AG04450 (cell line): ENCODE measurements around the gene POU2AF1. TPM values are rescaled to one million over a fixed set of nuclear protein-coding genes. Genes with fewer than 3 reads are reported as not detected.
"Not testable (repeated sequence)": the region's sequence is repeated elsewhere in the genome, so short reads cannot be mapped to it uniquely, and the experiment has no call there.

Experiments
- CTCF ChIA-PET: fragments of 300-600, 350-600 bp; formaldehyde crosslinking; extraction: SDS; loops from one replicate; lab custom pipeline; 2022; ENCODE audit warnings: antibody characterized with exemption, inconsistent platforms; lab: Charles Lee
- POLR2A ChIA-PET: fragments of 350-600 bp; formaldehyde crosslinking; extraction: SDS; loops from one replicate; lab custom pipeline; 2021; ENCODE audit warnings: antibody characterized with exemption, inconsistent platforms; lab: Yijun Ruan, JAX
- DNase-seq: peaks from one replicate; pipeline ENCODE4 v3.0.0-alpha.2; 2011; ENCODE audit warnings: low read depth, low spot score
- H3K27ac ChIP-seq: one replicate; pipeline ENCODE4 v1.5.1; 2012; ENCODE audit warnings: low read depth, low read length, control low read depth
- H3K27me3 ChIP-seq: one replicate; pipeline ENCODE4 v1.6.0; 2012; ENCODE audit warnings: low read length; ENCODE audit not compliant: control insufficient read depth, insufficient read depth
- H3K4me3 ChIP-seq: 2 replicates; pipeline ENCODE4 v1.5.1; 2011; ENCODE audit warnings: mild to moderate bottlenecking, low read depth, low read length, control low read depth
- H3K9me3 ChIP-seq: 2 replicates; pipeline ENCODE4 v1.5.1; 2012; ENCODE audit warnings: low read length; ENCODE audit not compliant: control insufficient read depth, insufficient read depth
- polyA plus RNA-seq: library from polyadenylated mRNA; depleted of rRNA; stranded (reverse); fragments of >200 nt; gene quantifications from 2 replicates; pipeline ENCODE4 v1.2.3, GENCODE V29; 2011
- TF ChIP-seq, protein P1 (sequence below): IDR thresholded peaks from 2 replicates; pipeline ENCODE4 v1.5.1; 2011; ENCODE audit warnings: low read depth, low read length, control low read depth, inconsistent platforms

The POU2AF1 gene
- polyA plus RNA-seq, 1 experiment: not detected

DNA sequence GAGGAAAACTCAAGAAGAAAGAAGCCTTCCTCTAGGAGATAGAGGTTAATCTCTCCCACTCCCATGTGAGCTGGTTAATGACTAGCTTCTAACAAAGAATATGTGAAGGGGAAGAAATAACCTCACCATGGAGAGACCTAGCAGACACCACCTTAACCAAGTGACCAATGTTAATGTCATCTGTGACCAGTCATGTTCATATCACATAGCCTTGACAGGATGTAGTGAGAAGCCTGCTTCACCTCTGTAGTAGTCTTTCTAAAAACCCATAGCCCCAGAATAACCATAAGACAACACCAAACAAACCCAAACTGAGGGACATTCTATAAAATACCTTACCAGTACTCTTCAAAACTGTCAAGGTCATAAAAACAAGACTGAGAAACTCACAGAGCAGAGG is 21.5 kb upstream of the POU2AF1 start:
- H3K27me3 ChIP-seq: peaks cover 13% of the 10 kb centered on the region
- H3K4me3 ChIP-seq: no peak overlapping the region
- DNase-seq: no peak
- CTCF ChIA-PET: no interaction called here
- POLR2A ChIA-PET: no interaction called here
- H3K9me3 ChIP-seq: no peaks in the 10 kb centered on the region
- no peak overlapping the region for H3K27ac ChIP-seq
- TF ChIP-seq, protein P1, sequence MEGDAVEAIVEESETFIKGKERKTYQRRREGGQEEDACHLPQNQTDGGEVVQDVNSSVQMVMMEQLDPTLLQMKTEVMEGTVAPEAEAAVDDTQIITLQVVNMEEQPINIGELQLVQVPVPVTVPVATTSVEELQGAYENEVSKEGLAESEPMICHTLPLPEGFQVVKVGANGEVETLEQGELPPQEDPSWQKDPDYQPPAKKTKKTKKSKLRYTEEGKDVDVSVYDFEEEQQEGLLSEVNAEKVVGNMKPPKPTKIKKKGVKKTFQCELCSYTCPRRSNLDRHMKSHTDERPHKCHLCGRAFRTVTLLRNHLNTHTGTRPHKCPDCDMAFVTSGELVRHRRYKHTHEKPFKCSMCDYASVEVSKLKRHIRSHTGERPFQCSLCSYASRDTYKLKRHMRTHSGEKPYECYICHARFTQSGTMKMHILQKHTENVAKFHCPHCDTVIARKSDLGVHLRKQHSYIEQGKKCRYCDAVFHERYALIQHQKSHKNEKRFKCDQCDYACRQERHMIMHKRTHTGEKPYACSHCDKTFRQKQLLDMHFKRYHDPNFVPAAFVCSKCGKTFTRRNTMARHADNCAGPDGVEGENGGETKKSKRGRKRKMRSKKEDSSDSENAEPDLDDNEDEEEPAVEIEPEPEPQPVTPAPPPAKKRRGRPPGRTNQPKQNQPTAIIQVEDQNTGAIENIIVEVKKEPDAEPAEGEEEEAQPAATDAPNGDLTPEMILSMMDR: no peak

DNA sequence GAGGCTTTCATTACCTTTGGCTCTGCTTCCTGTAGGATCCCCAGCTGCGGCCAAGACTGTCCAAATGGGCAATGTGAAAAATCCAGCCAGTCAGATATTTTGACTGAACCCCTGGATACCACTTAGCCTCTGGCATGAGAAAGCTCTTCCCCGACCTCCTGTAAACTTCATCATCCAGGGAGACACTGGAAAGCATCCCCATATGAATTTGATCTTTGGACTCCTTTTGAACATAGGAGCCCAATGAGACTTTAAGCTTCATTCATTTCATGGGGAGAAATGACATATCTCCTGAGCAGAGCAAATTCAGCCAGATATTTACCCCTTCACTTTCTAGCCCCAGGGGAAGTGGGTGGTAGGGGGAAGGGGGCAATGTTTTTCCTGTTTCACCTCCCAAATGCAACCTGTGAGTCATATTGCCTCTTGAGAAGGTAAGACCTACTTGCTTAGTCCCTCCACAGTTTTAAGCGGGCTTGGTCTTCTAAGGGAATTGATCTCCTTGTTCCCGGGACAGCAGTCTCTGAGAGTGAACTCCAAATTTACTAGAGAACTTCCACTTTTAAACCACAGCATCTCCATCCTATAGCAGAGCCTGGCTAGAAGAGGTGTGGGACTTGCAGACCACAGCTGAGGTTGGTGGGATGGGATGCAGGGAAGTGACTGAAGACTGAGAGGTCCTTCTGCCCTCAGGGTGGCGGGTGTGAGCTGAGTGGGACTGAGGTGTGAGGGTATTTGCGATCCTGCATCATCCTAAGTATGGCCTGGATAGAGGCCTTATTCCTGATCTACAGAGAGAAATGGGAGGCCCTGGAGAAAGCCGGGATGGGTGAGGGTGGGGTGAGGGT is 20.3 kb upstream of the POU2AF1 start:
- no peak for DNase-seq
- H3K4me3 ChIP-seq: no peak overlapping the region
- no peak overlapping the region for H3K27ac ChIP-seq
- CTCF ChIA-PET: interaction anchor here (1.0 kb wide), 1 partner anchor 24 kb away, joined by 3 read pairs; no protein-coding TSS in a partner anchor
- POLR2A ChIA-PET: no interaction called here
- TF ChIP-seq, protein P1: no peak
- H3K27me3 ChIP-seq: peaks cover 13% of the 10 kb centered on the region
- H3K9me3 ChIP-seq: no peaks in the 10 kb centered on the region; the same call in 1 of the 2 replicates

DNA sequence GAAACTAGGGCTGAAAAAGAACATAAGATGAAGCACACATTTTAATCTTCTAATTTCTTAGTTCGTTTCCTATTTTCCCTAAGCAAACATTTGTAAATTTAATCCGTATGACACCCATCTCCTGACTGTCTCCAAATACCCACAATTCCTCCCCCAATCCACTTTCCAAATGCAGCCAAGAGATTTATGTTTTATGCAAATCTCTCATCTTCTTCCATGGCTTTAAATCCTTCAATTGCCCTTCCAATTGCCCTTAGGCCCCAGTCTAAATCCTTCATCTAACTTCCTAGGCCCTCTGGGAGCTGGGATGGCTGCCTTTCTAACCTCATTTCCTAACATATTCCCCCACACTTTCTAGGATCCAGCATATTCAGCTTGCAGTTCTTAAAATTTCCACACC is 18.0 kb upstream of the POU2AF1 start:
- H3K4me3 ChIP-seq: no peak overlapping the region
- TF ChIP-seq, protein P1: no peak
- peaks cover 12% of the 10 kb centered on the region for H3K27me3 ChIP-seq
- DNase-seq: no peak
- CTCF ChIA-PET: no interaction called here
- H3K9me3 ChIP-seq: no peaks in the 10 kb centered on the region; the same call in 1 of the 2 replicates
- H3K27ac ChIP-seq: no peak overlapping the region
- POLR2A ChIA-PET: no interaction called here

DNA sequence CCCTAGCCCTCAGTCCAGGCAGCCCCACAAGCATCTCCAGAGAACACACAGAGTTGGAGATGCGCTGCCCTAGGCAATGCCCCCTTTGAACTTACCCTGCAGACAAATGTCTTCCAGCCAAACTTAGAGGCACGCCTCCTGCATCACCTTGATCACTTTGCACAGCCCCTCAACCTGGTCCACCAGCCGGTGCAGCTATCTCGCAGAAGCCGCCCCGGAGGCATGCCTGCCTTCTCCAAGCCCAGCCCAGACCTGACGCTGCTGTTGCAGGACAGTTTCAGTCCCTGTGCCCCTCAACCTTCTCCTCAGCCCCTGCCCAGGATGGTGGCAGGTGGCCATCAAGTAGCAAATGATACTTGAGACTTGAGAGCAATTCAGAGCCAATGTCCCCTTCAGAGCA is 16.7 kb upstream of the POU2AF1 start:
- no peaks in the 10 kb centered on the region; the same call in 1 of the 2 replicates for H3K9me3 ChIP-seq
- TF ChIP-seq, protein P1: no peak
- DNase-seq: no peak
- H3K27ac ChIP-seq: no peak overlapping the region
- H3K27me3 ChIP-seq: peaks cover 12% of the 10 kb centered on the region
- ChIA-PET POLR2A (no interaction called here), CTCF (no interaction called here)
- no peak overlapping the region for H3K4me3 ChIP-seq

DNA sequence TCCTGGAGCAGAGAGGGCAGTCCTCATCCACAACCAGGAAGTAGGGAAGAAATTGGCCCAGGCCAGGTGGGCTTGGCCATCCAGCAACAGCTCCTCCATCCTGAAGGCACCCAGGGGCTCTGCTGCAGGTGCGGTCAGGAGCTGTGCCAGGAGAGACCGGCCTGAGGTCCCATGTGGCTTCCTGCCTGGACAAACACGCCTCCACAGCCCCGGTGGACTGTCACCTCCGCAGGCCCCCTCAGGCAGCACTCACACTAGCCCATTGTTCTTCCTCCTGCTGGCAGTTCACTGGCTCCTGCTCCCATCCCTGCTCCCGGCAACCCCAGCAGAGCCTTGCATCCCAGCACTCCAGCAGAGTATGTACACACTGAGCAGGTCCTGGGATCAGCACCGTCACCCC is 16.0 kb upstream of the POU2AF1 start:
- DNase-seq: no peak
- TF ChIP-seq, protein P1: no peak
- no peaks in the 10 kb centered on the region; the same call in 1 of the 2 replicates for H3K9me3 ChIP-seq
- no peak overlapping the region for H3K4me3 ChIP-seq
- no peak overlapping the region for H3K27ac ChIP-seq
- ChIA-PET CTCF (no interaction called here), POLR2A (no interaction called here)
- H3K27me3 ChIP-seq: peaks cover 10% of the 10 kb centered on the region

DNA sequence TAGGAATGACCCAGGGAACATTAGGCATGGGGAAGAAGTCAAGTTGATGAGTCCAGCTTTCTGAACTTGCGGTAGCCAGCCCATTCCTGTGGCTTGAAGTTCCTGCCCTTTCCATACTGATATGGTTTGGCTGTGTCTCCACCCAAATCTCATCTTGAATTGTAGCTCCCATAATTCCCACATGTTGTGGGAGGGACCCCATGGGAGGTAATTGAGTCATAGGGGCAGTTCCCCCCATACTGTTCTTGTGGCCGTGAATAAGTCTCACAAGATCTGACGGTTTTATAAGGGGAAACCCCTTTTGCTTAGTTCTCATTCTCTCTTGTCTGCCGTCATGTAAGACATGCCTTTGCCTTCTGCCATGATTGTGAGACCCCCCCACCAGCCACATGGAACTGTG is 15.1 kb upstream of the POU2AF1 start:
- H3K27me3 ChIP-seq: peaks cover 11% of the 10 kb centered on the region
- DNase-seq, H3K9me3 ChIP-seq, H3K27ac ChIP-seq, H3K4me3 ChIP-seq, POLR2A ChIA-PET, CTCF ChIA-PET: not testable (repeated sequence)
